ENCODE measurements around the gene FGD5.

FGD5 gene

GRCh38 chr3:14871456-14872200 lies 52.9 kb downstream of the FGD5 start:
- DNase-seq (ENCODE audit: low read depth in 2 of 2), result no peak

DNA sequence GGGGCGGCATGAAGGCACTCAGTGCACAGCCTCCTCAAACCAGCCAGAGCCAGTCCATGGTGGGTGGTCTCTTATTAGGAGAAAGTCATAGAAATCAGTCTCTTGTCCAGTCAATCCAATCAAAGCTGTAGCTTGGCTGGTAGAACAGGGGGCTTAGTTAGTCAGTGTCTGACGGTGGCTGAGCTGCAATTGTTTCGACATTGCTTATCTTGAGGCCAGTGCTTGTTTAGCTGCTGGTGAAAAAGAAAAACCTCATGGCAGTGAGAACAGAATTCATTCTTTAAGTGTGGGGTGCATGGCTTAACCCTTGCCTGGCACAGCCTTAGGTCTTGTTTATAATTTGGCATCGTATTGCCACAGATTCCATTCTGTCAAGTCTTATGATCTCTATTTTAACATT lies 53.9 kb downstream of the FGD5 start:
- no peak for DNase-seq (ENCODE audit: low read depth in 2 of 2)

DNA sequence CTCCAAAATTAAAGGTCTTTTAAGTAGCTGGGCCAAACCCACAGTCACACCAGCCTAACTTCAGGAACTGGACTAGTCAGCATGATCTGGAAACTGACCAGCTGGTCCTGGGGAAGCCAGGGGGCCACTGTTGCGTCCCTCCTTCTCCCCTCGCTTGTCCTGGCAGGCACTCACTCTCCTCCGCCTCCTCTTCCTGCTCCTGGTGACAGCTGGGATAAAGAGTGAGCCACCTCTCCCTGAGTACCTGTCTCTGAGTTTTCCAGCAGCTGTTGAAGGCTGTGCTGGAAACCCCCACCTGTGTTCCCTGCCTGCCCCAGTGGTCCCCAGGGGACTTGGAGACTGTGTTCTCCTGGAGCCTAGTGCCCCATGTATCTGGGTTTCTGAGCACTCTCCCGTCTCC lies 56.0 kb downstream of the FGD5 start:
- no peak for DNase-seq (ENCODE audit: low read depth in 2 of 2)

DNA sequence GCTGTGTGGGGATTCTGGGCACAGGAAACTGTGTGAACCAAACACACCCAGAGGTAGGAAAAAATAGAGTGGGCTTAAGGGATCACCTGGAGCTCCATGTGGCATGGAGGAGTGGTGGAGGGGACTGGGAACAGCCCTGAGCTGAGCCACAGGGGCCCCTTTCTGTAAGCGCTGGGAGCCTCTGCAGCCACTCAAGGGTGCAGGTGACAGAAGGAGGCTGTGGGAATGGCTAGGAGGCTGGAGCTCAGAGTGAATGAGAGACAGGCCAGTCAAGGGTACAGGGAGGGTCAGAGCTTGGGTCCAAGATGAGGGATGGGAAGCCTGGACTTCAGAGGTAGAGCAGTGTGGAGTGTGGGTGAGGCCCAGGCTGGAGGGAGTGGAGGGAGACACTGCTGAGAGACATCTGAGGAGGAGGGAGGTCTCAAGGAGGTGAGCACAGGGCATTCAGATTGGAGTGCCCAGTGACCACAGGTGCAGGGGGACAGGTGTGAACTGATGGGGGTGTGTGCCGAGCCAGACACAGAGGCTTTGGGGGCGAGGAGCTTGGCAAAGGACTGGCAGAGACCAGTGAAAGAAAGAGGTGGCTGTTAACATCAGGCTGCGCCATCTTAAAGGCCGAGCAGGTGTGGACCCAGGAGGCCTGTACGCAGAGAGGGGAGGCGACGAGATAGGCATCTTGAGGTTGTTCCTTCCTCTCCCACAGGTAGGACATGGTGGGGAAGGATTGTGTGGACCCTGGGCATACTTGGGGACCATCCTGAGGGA lies 56.8 kb downstream of the FGD5 start:
- no peak for DNase-seq (ENCODE audit: low read depth in 2 of 2)

GRCh38 chr3:14876921-14877333 lies 58.2 kb downstream of the FGD5 start:
- DNase-seq (ENCODE audit: low read depth in 2 of 2), result no peak

DNA sequence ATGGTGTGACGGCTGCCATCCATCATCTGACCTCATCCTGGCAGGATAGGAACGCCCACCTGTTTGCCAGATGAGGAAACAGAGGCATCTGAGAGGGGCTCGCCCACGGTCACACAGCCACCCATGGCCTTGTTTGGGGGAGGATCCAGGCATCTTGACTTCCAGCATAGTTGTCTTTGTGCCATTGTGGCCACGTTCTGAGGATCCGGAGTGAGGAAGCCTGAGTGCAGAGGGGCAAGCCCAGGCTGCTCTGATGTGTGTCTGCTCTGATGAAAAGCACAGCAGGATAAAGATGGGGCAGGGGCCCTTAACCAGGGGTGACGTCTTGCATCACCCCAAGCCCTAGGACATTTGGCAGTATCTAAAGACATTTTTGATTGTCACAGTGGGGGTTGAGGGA lies 58.7 kb downstream of the FGD5 start:
- DNase-seq (ENCODE audit: low read depth in 2 of 2), result no peak

GRCh38 chr3:14879211-14879874 lies 60.6 kb downstream of the FGD5 start:
- no peak for DNase-seq (ENCODE audit: low read depth in 2 of 2)

GRCh38 chr3:14880447-14881106 lies 61.8 kb downstream of the FGD5 start:
- no peak for DNase-seq (ENCODE audit: low read depth in 2 of 2)

- no peak for DNase-seq (ENCODE audit: low read depth in 2 of 2)
These were observed 64.5 kb downstream of the FGD5 start for GRCh38 chr3:14883226-14883625.

GRCh38 chr3:14884665-14885064 lies 65.9 kb downstream of the FGD5 start:
- DNase-seq (ENCODE audit: low read depth in 2 of 2), result no peak

GRCh38 chr3:14885307-14885706 lies 66.5 kb downstream of the FGD5 start:
- no peak for DNase-seq (ENCODE audit: low read depth in 2 of 2)

DNA sequence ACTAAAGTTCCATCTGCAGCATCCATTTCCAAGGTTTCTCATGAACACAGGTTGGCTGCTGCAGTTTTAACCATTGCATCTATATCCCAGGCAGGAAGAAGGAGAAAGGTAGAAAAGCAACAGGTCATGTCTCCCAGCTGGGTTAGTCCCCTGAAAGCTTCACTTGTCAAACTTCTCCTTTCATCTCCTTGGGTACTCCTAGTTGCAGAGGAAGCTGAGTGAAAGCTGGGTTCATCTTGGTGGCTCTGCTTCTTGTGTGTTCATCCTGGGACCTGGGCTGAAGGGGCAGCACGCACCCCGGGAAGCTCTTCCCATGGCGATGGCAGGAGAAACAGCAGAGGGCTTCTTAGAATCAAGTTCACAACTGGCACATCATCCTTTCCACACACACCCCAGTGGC lies 67.3 kb downstream of the FGD5 start:
- DNase-seq (ENCODE audit: low read depth in 2 of 2), result no peak

DNA sequence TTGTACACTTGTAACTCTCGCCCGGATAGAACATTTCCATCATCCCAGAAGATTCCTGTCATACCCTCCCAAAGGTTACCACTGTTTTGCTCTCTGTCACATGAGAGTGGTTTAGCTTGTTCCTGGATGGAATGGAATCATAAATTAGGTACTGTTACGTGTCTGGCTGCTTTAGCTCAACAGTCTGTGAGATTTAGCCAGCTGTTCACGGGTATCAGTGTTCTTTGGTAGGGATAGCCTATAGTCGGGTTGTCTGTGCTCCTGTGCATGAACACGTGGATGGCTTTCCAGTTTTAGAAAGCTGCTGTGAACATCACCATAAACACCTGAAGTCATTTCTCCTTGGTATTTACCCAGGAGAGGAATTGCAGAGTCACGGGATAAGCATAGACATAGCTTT lies 70.4 kb downstream of the FGD5 start:
- DNase-seq (ENCODE audit: low read depth in 2 of 2), result no peak

- DNase-seq (ENCODE audit: low read depth in 2 of 2), result no peak
These were observed 71.2 kb downstream of the FGD5 start for GRCh38 chr3:14889943-14890342.

GRCh38 chr3:14890476-14890875 lies 71.7 kb downstream of the FGD5 start:
- no peak for DNase-seq (ENCODE audit: low read depth in 2 of 2)

GRCh38 chr3:14891135-14892132 lies 72.7 kb downstream of the FGD5 start:
- no peak for DNase-seq (ENCODE audit: low read depth in 2 of 2)

DNA sequence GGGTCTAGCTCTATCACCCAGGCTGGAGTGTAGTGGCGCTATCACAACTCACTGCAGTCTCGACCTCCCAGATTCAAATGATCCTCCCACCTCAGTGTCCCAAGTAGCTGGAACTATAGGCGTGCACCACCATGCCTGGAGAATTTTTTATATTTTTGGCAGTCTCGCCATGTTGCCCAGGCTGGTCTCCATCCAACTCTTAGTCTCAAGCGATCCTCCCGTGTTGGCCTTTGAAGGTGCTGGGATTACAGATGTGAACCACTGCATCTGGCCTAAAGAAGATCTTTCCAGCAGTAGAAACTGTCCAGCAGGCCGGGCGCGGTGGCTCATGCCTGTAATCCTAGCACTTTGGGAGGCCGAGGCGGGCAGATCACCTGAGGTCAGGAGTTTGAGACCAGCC lies 73.5 kb downstream of the FGD5 start:
- DNase-seq (ENCODE audit: low read depth in 2 of 2), result no peak

- DNase-seq (ENCODE audit: low read depth in 2 of 2), result no peak
These were observed 75.3 kb downstream of the FGD5 start for GRCh38 chr3:14894085-14894484.

- no peak for DNase-seq (ENCODE audit: low read depth in 2 of 2)
These were observed 78.5 kb downstream of the FGD5 start for GRCh38 chr3:14897266-14897665.

DNA sequence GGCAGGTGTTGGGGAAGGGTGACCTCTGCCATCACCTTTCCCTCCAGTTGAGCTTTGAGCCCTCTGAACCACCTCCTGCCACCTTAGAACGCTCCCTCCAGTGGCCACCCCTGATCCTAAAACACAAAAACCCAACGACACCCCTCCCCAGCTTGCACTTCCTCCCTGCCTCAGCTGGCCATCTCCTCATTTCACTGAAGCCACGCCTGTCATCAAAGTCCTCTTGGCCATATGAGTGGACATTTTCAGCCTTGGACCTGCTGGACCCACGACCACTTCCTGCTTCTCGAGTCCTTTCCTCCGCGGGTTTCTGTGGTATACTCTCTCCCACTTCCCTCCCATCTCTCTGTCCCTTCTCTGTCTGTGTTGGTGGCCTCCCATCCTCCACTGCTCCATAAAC lies 80.2 kb downstream of the FGD5 start:
- no peak for DNase-seq (ENCODE audit: low read depth in 2 of 2)

- DNase-seq (ENCODE audit: low read depth in 2 of 2), result no peak
These were observed 81.3 kb downstream of the FGD5 start for GRCh38 chr3:14899993-14900618.
